Skeletal muscle satellite cell (primary cell): ENCODE measurements around the gene FOXP2.

Experiments used
- H3K27me3 ChIP-seq: 2 replicates; pipeline ENCODE4 v1.7.0; 2013; ENCODE audit warnings: low read length; ENCODE audit not compliant: control insufficient read depth, insufficient read depth
- H3K36me3 ChIP-seq: 2 replicates; pipeline ENCODE4 v1.7.0; 2013; ENCODE audit warnings: mild to moderate bottlenecking, control low read depth, low read length; ENCODE audit not compliant: insufficient read depth
- H3K4me1 ChIP-seq: 2 replicates; pipeline ENCODE4 v1.7.0; 2013; ENCODE audit warnings: low read length; ENCODE audit not compliant: control insufficient read depth, insufficient read depth
- H3K4me2 ChIP-seq: 2 replicates; pipeline ENCODE4 v1.7.0; 2013; ENCODE audit warnings: mild to moderate bottlenecking, low read length
- H3K4me3 ChIP-seq: 2 replicates; pipeline ENCODE4 v1.7.0; 2013; ENCODE audit warnings: low read length
- H3K9ac ChIP-seq: 2 replicates; pipeline ENCODE4 v1.7.0; 2013; ENCODE audit warnings: mild to moderate bottlenecking, low read depth, low read length, moderate library complexity
- H3K9me3 ChIP-seq: replicated peaks from 2 replicates; pipeline ENCODE4 v1.7.0; 2013; ENCODE audit warnings: mild to moderate bottlenecking, control low read depth, low read length

FOXP2 gene

DNA sequence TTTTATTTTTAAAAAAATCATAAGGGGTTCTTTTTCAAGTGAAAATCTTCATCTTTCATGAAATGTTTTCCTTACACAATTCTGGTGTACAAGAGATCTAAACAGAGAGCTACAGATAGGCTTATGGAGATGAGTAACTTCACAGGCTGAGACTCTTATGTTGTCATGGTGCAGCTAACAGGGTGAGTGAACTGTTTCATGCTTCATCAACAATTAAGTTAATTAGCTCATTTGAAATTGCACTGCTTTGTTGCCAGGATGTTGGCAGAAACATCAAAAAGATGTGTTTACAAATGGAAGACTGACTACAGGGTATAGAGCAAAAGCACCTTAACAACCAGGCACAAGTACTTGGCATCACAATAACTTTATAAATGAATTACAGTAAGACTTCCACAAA, 230.8 kb downstream of the FOXP2 start:
- H3K27me3 ChIP-seq = no peaks in the 10 kb centered on the region

DNA sequence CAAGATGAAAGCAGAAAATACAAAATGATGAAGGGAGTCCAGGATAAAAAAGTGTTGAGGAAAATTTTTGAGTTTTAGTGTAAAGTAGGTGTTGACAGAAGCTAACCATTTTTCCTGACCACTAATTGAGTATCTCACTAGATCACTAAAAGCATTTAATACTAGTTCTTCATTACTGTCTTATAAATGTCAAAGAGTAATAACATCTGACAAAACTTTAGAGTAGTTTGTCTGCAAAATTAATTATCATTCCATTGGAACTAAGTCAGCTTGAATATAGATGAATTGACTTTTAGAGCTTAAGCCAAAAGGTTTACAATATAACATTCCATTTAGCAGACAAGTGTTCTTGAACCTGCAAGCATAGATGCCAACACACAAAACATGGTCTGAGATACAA, 232.9 kb downstream of the FOXP2 start:
- no peaks in the 10 kb centered on the region for H3K27me3 ChIP-seq
- no peaks in the 10 kb centered on the region for H3K36me3 ChIP-seq
- no peak overlapping the region for H3K4me3 ChIP-seq
- H3K9ac ChIP-seq = no peak overlapping the region
- no peaks in the 10 kb centered on the region for H3K9me3 ChIP-seq
- H3K4me1 ChIP-seq = no peaks in the 10 kb centered on the region
- no peak overlapping the region for H3K4me2 ChIP-seq

More for the DNA sequence above, 230.8 kb downstream of the FOXP2 start:
- Histone ChIP-seq H3K9ac (no peak overlapping the region), H3K4me3 (no peak overlapping the region), H3K4me1 (no peaks in the 10 kb centered on the region), H3K4me2 (no peak overlapping the region), H3K36me3 (no peaks in the 10 kb centered on the region), H3K9me3 (no peaks in the 10 kb centered on the region)

DNA sequence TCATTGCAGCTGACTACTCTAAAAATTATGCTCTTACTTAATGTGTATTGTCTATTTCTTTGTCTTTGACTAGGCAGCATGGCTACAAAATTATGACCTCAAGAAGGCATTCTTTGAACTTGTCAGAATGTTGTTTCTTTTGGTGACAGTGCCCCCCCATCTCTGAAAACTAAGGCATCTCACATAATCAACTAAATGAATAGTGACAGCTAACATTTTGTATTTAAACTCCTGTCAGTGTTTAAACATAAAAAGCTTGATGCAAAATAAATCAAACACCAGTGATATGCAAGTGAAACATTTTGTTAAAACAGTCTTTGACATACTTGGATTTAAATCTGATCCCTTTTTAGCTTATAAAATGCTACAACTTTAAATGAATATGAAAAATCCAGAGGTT, 233.5 kb downstream of the FOXP2 start:
- H3K9ac ChIP-seq = no peak overlapping the region
- no peak overlapping the region for H3K4me2 ChIP-seq
- H3K27me3 ChIP-seq = no peaks in the 10 kb centered on the region
- H3K4me3 ChIP-seq = no peak overlapping the region
- no peaks in the 10 kb centered on the region for H3K36me3 ChIP-seq
- H3K4me1 ChIP-seq = no peaks in the 10 kb centered on the region
- H3K9me3 ChIP-seq = no peaks in the 10 kb centered on the region

DNA sequence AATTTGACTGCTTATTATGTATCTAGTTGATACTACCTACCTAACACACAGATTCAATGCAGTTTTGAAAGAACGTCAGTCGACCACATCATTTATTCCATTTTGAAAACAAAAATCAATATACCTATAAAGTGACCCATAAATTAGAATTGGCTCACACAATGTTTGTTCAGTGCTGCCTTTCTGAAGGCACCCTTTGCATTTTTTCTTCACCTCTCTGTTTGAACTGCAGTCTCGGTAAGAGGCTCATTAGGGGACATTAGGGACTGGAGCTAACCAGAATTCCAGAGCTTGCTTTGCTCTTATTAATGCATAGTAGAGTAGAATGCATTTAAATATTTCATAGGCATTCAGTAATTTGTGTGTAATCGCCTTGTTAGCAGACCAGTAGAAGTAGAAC, 234.1 kb downstream of the FOXP2 start:
- Histone ChIP-seq H3K36me3 (no peaks in the 10 kb centered on the region), H3K27me3 (no peaks in the 10 kb centered on the region), H3K4me2 (no peak overlapping the region), H3K9ac (no peak overlapping the region), H3K9me3 (no peaks in the 10 kb centered on the region), H3K4me3 (no peak overlapping the region), H3K4me1 (no peaks in the 10 kb centered on the region)

DNA sequence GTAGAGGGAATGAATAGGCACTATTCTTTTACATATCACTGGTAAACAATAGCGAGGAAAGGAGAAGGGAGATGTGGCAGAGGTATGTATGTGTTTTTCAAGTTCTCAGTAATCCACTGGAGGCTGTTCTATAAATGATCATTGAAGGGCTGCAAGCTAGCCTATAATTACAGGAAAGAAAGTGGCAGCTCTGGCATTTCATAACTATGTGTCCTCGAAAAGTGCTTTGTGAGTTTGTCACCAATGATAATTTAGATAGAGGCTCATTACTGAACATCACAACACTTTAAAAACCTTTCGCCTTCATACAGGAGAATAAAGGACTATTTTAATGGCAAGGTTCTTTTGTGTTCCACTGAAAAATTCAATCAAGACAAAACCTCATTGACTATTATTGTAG, 235.1 kb downstream of the FOXP2 start:
- Histone ChIP-seq H3K4me3 (no peak overlapping the region), H3K9me3 (no peaks in the 10 kb centered on the region), H3K4me1 (no peaks in the 10 kb centered on the region), H3K27me3 (no peaks in the 10 kb centered on the region), H3K4me2 (no peak overlapping the region), H3K36me3 (no peaks in the 10 kb centered on the region), H3K9ac (no peak overlapping the region)

GRCh38 chr7:114650491-114650890, 235.9 kb downstream of the FOXP2 start:
- Histone ChIP-seq H3K4me2 (no peak overlapping the region), H3K9ac (no peak overlapping the region), H3K4me1 (no peaks in the 10 kb centered on the region), H3K4me3 (no peak overlapping the region), H3K9me3 (no peaks in the 10 kb centered on the region), H3K36me3 (no peaks in the 10 kb centered on the region), H3K27me3 (no peaks in the 10 kb centered on the region)

DNA sequence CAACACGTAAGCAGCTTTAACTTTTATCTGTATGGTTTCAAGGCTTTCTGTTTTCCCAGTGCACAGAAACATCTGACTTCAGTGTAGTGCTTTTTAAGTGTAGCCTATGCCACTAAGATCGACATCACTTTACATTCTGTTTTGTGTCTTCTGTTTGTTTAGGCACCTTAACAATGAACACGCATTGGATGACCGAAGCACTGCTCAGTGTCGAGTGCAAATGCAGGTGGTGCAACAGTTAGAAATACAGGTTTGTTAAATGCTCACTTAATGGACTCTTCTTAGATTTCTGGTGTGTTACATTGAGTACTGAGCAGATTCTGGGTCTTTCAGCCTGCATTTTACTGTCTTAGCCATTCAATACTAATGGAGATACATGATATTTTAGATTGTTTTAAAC, 237.4 kb downstream of the FOXP2 start:
- Histone ChIP-seq H3K4me2 (no peak overlapping the region), H3K9me3 (no peaks in the 10 kb centered on the region), H3K4me1 (no peaks in the 10 kb centered on the region), H3K4me3 (no peak overlapping the region), H3K9ac (no peak overlapping the region), H3K36me3 (no peaks in the 10 kb centered on the region), H3K27me3 (no peaks in the 10 kb centered on the region)

GRCh38 chr7:114653364-114654088, 238.9 kb downstream of the FOXP2 start:
- H3K9ac ChIP-seq = no peak overlapping the region
- no peaks in the 10 kb centered on the region for H3K9me3 ChIP-seq
- no peaks in the 10 kb centered on the region for H3K27me3 ChIP-seq
- H3K4me1 ChIP-seq = no peaks in the 10 kb centered on the region
- H3K4me3 ChIP-seq = no peak overlapping the region
- H3K4me2 ChIP-seq = peak overlapping the region; percentile 48
- no peaks in the 10 kb centered on the region for H3K36me3 ChIP-seq

DNA sequence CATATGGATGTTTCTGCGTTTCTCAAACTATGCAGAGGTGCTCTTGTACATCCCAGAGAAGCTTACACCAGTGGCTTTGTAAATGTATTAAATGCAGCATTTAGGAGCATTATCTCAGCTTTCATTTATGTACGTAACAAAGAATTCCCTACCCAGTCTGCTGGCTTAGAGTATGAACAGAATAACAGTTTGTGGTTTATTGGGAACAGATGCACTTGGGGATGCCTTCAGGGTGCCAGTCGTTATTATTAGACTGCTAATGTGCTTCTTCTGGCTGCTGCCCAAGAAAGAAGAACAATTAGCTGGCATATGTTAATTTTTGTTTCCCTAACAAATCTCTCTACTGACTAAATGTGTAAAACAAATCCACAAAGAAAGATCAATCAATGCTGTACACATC, 241.9 kb downstream of the FOXP2 start:
- H3K9me3 ChIP-seq = no peaks in the 10 kb centered on the region
- H3K27me3 ChIP-seq = no peaks in the 10 kb centered on the region
- H3K4me2 ChIP-seq = no peak overlapping the region
- no peak overlapping the region for H3K9ac ChIP-seq
- no peaks in the 10 kb centered on the region for H3K36me3 ChIP-seq
- H3K4me1 ChIP-seq = no peaks in the 10 kb centered on the region
- no peak overlapping the region for H3K4me3 ChIP-seq

GRCh38 chr7:114657279-114657678, 242.7 kb downstream of the FOXP2 start:
- H3K27me3 ChIP-seq = no peaks in the 10 kb centered on the region
- no peak overlapping the region for H3K9ac ChIP-seq
- H3K4me1 ChIP-seq = no peaks in the 10 kb centered on the region
- H3K4me2 ChIP-seq = no peak overlapping the region
- H3K9me3 ChIP-seq = no peaks in the 10 kb centered on the region
- H3K4me3 ChIP-seq = no peak overlapping the region
- no peaks in the 10 kb centered on the region for H3K36me3 ChIP-seq

DNA sequence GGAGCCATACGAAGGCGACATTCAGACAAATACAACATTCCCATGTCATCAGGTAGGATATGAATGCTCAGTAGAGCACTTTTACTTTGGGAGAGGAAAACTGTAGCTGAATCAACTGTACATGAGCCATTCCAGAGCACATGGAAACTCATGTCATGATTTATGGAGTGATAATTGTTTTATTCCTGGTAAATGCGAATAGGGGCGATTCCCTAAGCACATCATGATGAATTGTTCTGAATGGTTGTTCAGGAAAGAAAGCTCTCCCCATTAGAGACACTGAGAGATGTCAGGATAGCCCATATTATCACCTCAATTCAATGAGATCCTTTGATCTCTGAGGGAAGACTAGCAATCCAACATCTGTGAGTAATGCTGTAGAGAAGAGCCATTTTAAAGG, 243.6 kb downstream of the FOXP2 start:
- no peaks in the 10 kb centered on the region for H3K4me1 ChIP-seq
- no peak overlapping the region for H3K4me3 ChIP-seq
- no peaks in the 10 kb centered on the region for H3K27me3 ChIP-seq
- H3K4me2 ChIP-seq = no peak overlapping the region
- H3K9ac ChIP-seq = no peak overlapping the region
- no peaks in the 10 kb centered on the region for H3K36me3 ChIP-seq
- no peaks in the 10 kb centered on the region for H3K9me3 ChIP-seq

DNA sequence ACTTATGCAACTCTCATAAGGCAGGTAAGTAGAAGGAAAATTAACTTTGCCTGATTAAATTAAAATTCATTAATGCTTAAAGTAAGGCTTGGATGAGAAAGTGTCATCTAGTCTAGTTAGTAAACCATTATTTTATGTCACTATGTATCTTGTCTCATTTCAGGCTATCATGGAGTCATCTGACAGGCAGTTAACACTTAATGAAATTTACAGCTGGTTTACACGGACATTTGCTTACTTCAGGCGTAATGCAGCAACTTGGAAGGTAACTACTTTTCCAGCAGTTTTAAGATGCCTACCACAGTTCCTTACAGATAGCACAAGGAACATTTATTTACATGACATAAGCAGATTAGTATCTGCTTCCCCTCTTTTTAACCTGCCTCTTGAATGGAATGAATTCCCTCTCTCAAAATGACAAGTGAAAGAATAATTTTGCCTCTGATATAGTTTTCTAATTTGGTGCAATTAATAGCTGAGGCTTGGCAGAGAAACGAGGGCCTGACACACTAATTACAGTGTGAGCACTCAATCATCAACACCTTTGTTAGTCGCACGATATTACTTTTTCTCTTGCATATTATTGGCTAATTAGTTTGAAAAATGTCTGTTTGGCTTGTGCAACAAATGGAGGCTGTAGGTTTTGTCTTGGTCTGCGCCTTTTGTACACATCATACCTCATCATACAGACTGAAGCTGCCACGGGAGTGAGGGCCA, 245.0 kb downstream of the FOXP2 start:
- no peak overlapping the region for H3K4me3 ChIP-seq
- H3K9me3 ChIP-seq = no peaks in the 10 kb centered on the region
- no peaks in the 10 kb centered on the region for H3K4me1 ChIP-seq
- no peaks in the 10 kb centered on the region for H3K27me3 ChIP-seq
- H3K36me3 ChIP-seq = no peaks in the 10 kb centered on the region
- H3K9ac ChIP-seq = no peak overlapping the region
- no peak overlapping the region for H3K4me2 ChIP-seq
